ENCODE data around the gene SDF4. TPM values are rescaled to one million over a fixed set of nuclear protein-coding genes. Genes with fewer than 3 reads are reported as not detected.

Gene SDF4
- total and polyA plus RNA-seq, 2 donors (not counting 1 experiment from before 2014, with no cell fraction given): 127 to 133 TPM

- Histone ChIP-seq H3K4me1 (ENCODE audit: control insufficient read depth, extremely low read depth, insufficient read depth, low read length) (peaks cover 6% of the 10 kb centered on the region), H4K20me1 (ENCODE audit: control insufficient read depth, extremely low read depth, insufficient read depth, low read length) (no peaks in the 10 kb centered on the region), H3K9me3 (ENCODE audit: control insufficient read depth, insufficient read depth, low read depth, low read length) (no peaks in the 10 kb centered on the region), H2AFZ (ENCODE audit: low read length) (no peak overlapping the region), H3K79me2 (ENCODE audit: control insufficient read depth, insufficient read depth, low read length) (no peaks in the 10 kb centered on the region), H3K27me3 (ENCODE audit: control insufficient read depth, insufficient read depth, low read length) (no peaks in the 10 kb centered on the region), H3K36me3 (ENCODE audit: control insufficient read depth, insufficient read depth, low read length) (peaks cover 11% of the 10 kb centered on the region), H3K4me3 (replicated peaks in 1 of 4; ENCODE audit: control extremely low read depth in 1 of 4, insufficient read depth in 1 of 4, low read depth in 3 of 4, low read length in 4 of 4) (no peak overlapping the region), H3K27ac (ENCODE audit: insufficient read depth, low read length) (no peak overlapping the region), H3K4me2 (ENCODE audit: extremely low read depth, insufficient read depth, low read length) (no peak overlapping the region), H3K9ac (ENCODE audit: insufficient read depth, low read length) (no peak overlapping the region)
- TF ChIP-seq CTCF (conservative IDR thresholded peaks at IDR 0.05 in 1 of 2, IDR thresholded peaks at IDR 0.05 in 1 of 2; ENCODE audit: low read depth in 1 of 2, low read length in 2 of 2): no peak
- TF ChIP-seq EZH2 (IDR thresholded peaks at IDR 0.05; ENCODE audit: low read length, missing control alignments): no peak
- no peak for DNase-seq (ENCODE audit: low read depth in 2 of 2)
Observed at GRCh38 chr1:1212780-1213344, 18.9 kb downstream of the SDF4 start.

- Histone ChIP-seq H3K27me3 (ENCODE audit: control insufficient read depth, insufficient read depth, low read length) (no peaks in the 10 kb centered on the region), H3K27ac (ENCODE audit: insufficient read depth, low read length) (no peak overlapping the region), H3K9me3 (ENCODE audit: control insufficient read depth, insufficient read depth, low read depth, low read length) (no peaks in the 10 kb centered on the region), H2AFZ (ENCODE audit: low read length) (no peak overlapping the region), H3K9ac (ENCODE audit: insufficient read depth, low read length) (no peak overlapping the region), H3K79me2 (ENCODE audit: control insufficient read depth, insufficient read depth, low read length) (no peaks in the 10 kb centered on the region), H4K20me1 (ENCODE audit: control insufficient read depth, extremely low read depth, insufficient read depth, low read length) (no peaks in the 10 kb centered on the region), H3K4me3 (replicated peaks in 1 of 4; ENCODE audit: control extremely low read depth in 1 of 4, insufficient read depth in 1 of 4, low read depth in 3 of 4, low read length in 4 of 4) (no peak overlapping the region), H3K4me1 (ENCODE audit: control insufficient read depth, extremely low read depth, insufficient read depth, low read length) (peaks cover 6% of the 10 kb centered on the region), H3K36me3 (ENCODE audit: control insufficient read depth, insufficient read depth, low read length) (peaks cover 7% of the 10 kb centered on the region), H3K4me2 (ENCODE audit: extremely low read depth, insufficient read depth, low read length) (no peak overlapping the region)
- TF ChIP-seq CTCF (conservative IDR thresholded peaks at IDR 0.05 in 1 of 2, IDR thresholded peaks at IDR 0.05 in 1 of 2; ENCODE audit: low read depth in 1 of 2, low read length in 2 of 2) (no peak), EZH2 (IDR thresholded peaks at IDR 0.05; ENCODE audit: low read length, missing control alignments) (no peak)
- DNase-seq (ENCODE audit: low read depth in 2 of 2): no peak
Observed at GRCh38 chr1:1211541-1212441, 20.0 kb downstream of the SDF4 start.

- Histone ChIP-seq H4K20me1 (ENCODE audit: control insufficient read depth, extremely low read depth, insufficient read depth, low read length) (no peaks in the 10 kb centered on the region), H3K79me2 (ENCODE audit: control insufficient read depth, insufficient read depth, low read length) (no peaks in the 10 kb centered on the region), H3K4me2 (ENCODE audit: extremely low read depth, insufficient read depth, low read length) (no peak overlapping the region), H2AFZ (ENCODE audit: low read length) (no peak overlapping the region), H3K36me3 (ENCODE audit: control insufficient read depth, insufficient read depth, low read length) (no peaks in the 10 kb centered on the region), H3K9ac (ENCODE audit: insufficient read depth, low read length) (no peak overlapping the region), H3K27me3 (ENCODE audit: control insufficient read depth, insufficient read depth, low read length) (no peaks in the 10 kb centered on the region), H3K4me1 (ENCODE audit: control insufficient read depth, extremely low read depth, insufficient read depth, low read length) (peaks cover 6% of the 10 kb centered on the region), H3K4me3 (replicated peaks in 1 of 4; ENCODE audit: control extremely low read depth in 1 of 4, insufficient read depth in 1 of 4, low read depth in 3 of 4, low read length in 4 of 4) (no peak overlapping the region), H3K27ac (ENCODE audit: insufficient read depth, low read length) (no peak overlapping the region), H3K9me3 (ENCODE audit: control insufficient read depth, insufficient read depth, low read depth, low read length) (no peaks in the 10 kb centered on the region)
- no peak for DNase-seq (ENCODE audit: low read depth in 2 of 2)
- TF ChIP-seq CTCF (conservative IDR thresholded peaks at IDR 0.05 in 1 of 2, IDR thresholded peaks at IDR 0.05 in 1 of 2; ENCODE audit: low read depth in 1 of 2, low read length in 2 of 2) (no peak), EZH2 (IDR thresholded peaks at IDR 0.05; ENCODE audit: low read length, missing control alignments) (no peak)
Observed at GRCh38 chr1:1210726-1211540, 20.9 kb downstream of the SDF4 start.

Data from fibroblast of lung (primary cell).